ENCODE results near the gene MT1M.

- TF ChIP-seq, protein P1, sequence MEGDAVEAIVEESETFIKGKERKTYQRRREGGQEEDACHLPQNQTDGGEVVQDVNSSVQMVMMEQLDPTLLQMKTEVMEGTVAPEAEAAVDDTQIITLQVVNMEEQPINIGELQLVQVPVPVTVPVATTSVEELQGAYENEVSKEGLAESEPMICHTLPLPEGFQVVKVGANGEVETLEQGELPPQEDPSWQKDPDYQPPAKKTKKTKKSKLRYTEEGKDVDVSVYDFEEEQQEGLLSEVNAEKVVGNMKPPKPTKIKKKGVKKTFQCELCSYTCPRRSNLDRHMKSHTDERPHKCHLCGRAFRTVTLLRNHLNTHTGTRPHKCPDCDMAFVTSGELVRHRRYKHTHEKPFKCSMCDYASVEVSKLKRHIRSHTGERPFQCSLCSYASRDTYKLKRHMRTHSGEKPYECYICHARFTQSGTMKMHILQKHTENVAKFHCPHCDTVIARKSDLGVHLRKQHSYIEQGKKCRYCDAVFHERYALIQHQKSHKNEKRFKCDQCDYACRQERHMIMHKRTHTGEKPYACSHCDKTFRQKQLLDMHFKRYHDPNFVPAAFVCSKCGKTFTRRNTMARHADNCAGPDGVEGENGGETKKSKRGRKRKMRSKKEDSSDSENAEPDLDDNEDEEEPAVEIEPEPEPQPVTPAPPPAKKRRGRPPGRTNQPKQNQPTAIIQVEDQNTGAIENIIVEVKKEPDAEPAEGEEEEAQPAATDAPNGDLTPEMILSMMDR (conservative IDR thresholded peaks at IDR 0.05; ENCODE audit: low read depth in 2 of 2) = no peak
- TF ChIP-seq POLR2AphosphoS5 (IDR thresholded peaks at IDR 0.05; ENCODE audit: low read depth) (no peak), EZH2phosphoT487 (IDR thresholded peaks at IDR 0.05; ENCODE audit: unreplicated experiment) (peak; percentile 81), JUNB (IDR thresholded peaks at IDR 0.05; ENCODE audit: unreplicated experiment) (no peak), CREB1 (CRISPR knock-in tag; IDR thresholded peaks at IDR 0.05; ENCODE audit: low read depth) (no peak), EZH2 (IDR thresholded peaks at IDR 0.05; ENCODE audit: low read depth, unreplicated experiment) (peak; percentile 84), ZNF331 (CRISPR knock-in tag; IDR thresholded peaks at IDR 0.05; ENCODE audit: low read depth) (no peak), NANOG (IDR thresholded peaks at IDR 0.05; ENCODE audit: borderline replicate concordance) (no peak), ZNF462 (CRISPR knock-in tag; IDR thresholded peaks at IDR 0.05) (no peak)
- TF ChIP-seq, protein P2, sequence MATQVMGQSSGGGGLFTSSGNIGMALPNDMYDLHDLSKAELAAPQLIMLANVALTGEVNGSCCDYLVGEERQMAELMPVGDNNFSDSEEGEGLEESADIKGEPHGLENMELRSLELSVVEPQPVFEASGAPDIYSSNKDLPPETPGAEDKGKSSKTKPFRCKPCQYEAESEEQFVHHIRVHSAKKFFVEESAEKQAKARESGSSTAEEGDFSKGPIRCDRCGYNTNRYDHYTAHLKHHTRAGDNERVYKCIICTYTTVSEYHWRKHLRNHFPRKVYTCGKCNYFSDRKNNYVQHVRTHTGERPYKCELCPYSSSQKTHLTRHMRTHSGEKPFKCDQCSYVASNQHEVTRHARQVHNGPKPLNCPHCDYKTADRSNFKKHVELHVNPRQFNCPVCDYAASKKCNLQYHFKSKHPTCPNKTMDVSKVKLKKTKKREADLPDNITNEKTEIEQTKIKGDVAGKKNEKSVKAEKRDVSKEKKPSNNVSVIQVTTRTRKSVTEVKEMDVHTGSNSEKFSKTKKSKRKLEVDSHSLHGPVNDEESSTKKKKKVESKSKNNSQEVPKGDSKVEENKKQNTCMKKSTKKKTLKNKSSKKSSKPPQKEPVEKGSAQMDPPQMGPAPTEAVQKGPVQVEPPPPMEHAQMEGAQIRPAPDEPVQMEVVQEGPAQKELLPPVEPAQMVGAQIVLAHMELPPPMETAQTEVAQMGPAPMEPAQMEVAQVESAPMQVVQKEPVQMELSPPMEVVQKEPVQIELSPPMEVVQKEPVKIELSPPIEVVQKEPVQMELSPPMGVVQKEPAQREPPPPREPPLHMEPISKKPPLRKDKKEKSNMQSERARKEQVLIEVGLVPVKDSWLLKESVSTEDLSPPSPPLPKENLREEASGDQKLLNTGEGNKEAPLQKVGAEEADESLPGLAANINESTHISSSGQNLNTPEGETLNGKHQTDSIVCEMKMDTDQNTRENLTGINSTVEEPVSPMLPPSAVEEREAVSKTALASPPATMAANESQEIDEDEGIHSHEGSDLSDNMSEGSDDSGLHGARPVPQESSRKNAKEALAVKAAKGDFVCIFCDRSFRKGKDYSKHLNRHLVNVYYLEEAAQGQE (IDR thresholded peaks at IDR 0.05; ENCODE audit: unreplicated experiment) = no peak
Observed at GRCh38 chr16:56637814-56638750, 5.6 kb downstream of the MT1M start, which contains the start of gene MT1A.

Measured in GM23338 (cell line).